Lung (tissue), 12 donors: ENCODE results near the gene GRK2. TPM values are rescaled to one million over a fixed set of nuclear protein-coding genes. Genes with fewer than 3 reads are reported as not detected.

Source experiments
- ATAC-seq: fragments of 200-7000 bp; cut with Tn5 transposase; one replicate; pipeline ENCODE4 v1.9.1; 2020; ENCODE audit warnings: moderate number of reproducible peaks; ENCODE audit not compliant: insufficient read depth, low FRiP score
- DNase-seq, 3 donors: peaks; one replicate each; pipeline ENCODE4 v3.0.0-alpha.2; 2013 to 2017
- H3K27ac ChIP-seq, 2 donors: one replicate each; pipeline ENCODE4 v1.5.1; 2013; ENCODE audit warnings: mild to moderate bottlenecking in 2 of 2, moderate library complexity in 2 of 2, control low read depth in 1 of 2, inconsistent platforms in 1 of 2, low read depth in 1 of 2, low read length in 1 of 2
- H3K27me3 ChIP-seq, 3 donors: one replicate each; pipeline ENCODE4 v1.5.1; 2013; ENCODE audit warnings: low read length in 2 of 3; ENCODE audit not compliant: control insufficient read depth in 3 of 3, insufficient read depth in 3 of 3
- H3K36me3 ChIP-seq, 4 donors: one replicate each; pipeline ENCODE4 v1.5.1; 2013; ENCODE audit warnings: low read length in 4 of 4, mild to moderate bottlenecking in 1 of 4, moderate library complexity in 1 of 4; ENCODE audit not compliant: control insufficient read depth in 4 of 4, insufficient read depth in 4 of 4
- H3K4me1 ChIP-seq, 5 donors: one replicate each; pipeline ENCODE4 v1.5.1; 2013; ENCODE audit warnings: low read length in 5 of 5, mild to moderate bottlenecking in 2 of 5, moderate library complexity in 1 of 5; ENCODE audit not compliant: control insufficient read depth in 5 of 5, insufficient read depth in 5 of 5
- H3K4me3 ChIP-seq: one replicate; pipeline ENCODE4 v1.5.1; 2013; ENCODE audit warnings: mild to moderate bottlenecking, control low read depth, moderate library complexity
- H3K9ac ChIP-seq, 2 donors: one replicate each; pipeline ENCODE4 v1.5.1; 2013; ENCODE audit warnings: low read length in 2 of 2, control low read depth in 1 of 2; ENCODE audit not compliant: insufficient read depth in 1 of 2
- H3K9me3 ChIP-seq, 4 donors: one replicate each; pipeline ENCODE4 v1.5.1; 2013; ENCODE audit warnings: low read length in 3 of 4, mild to moderate bottlenecking in 1 of 4, moderate library complexity in 1 of 4; ENCODE audit not compliant: control insufficient read depth in 4 of 4, insufficient read depth in 3 of 4
- WGBS, 2 donors: extraction: QIAGEN DNeasy Blood & Tissue Kit; methylation state at CpG; one replicate each; pipeline ENCODE4 v1.1.7; 2013; 5-methylcytosine and 5-hydroxymethylcytosine counted together
- polyA plus RNA-seq, 2 donors: library from polyadenylated mRNA; stranded (reverse); fragments of 200-250 nt; gene quantifications; one replicate each; pipeline ENCODE4 v1.2.1, GENCODE V29; 2013
- total RNA-seq, 2 donors: library from RNA; depleted of rRNA in 1 of 2; stranded (reverse); fragments of >200 nt in 1 of 2; gene quantifications; one replicate each; pipeline ENCODE4 v1.2.1, GENCODE V29; 2014 to 2021
- TF ChIP-seq, protein P1 (sequence below): IDR thresholded peaks from 2 replicates; pipeline ENCODE4 v1.5.1; 2012; ENCODE audit warnings: mild to moderate bottlenecking; ENCODE audit errors: control extremely low read depth, extremely low read depth
- donor health status: control.
- donor health status: control.
- donor health status: Bipolar disorder and iron deficiency.
- donor health status: healthy.
- donor health status: DM: yes; HTN: yes; CAD: no.

Gene GRK2
- total and polyA plus RNA-seq, 4 donors = 37.1 to 130 (median 97.5) TPM

DNA sequence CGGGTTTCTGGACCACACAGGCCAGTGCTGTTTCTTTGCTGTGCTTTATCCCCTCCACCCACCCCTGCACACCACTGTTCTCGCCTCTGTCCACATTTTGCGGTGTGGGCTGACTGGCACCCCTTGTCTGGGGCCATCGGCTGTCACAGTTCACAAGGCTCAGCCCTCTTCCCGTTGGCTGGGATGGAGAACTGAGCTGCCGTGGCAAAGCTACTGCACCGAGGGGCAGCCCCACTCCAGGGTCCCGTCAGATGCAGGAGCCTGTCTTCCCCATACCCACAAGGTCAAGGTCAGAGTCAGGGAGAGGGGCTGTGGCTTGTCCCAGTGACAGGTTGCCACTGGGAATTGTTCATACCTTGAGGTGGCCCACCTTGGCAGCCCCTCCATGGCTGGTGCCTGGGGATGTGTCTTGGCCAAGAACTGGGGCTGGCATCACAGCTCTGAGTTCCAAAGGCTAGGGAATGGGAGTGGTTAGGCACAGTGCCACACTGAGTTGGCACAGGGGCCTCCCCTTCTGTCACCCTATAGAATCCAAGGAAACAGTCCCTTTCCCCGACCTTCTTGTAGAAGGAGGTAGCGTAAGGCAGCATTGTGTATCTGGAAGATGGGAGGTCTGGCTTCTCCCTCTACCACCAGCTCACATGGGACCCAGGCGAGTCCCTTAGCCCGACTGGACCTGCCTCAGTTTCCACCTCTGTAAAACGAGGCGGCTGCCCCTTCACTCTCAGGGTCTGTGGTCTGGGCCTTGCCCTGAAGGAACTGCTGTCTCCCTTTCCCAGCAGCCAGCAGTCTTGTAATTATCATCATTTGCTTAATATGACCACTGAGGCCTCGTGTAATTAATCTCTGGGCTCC lies 3.4 kb downstream of the GRK2 start:
- ATAC-seq (no peak), DNase-seq (no peak)
- WGBS, 2 donors = 13 to 27% methylated on average over 15 of the region's 15 CpGs
- H3K4me3 ChIP-seq = no peak overlapping the region
- TF ChIP-seq, protein P1, sequence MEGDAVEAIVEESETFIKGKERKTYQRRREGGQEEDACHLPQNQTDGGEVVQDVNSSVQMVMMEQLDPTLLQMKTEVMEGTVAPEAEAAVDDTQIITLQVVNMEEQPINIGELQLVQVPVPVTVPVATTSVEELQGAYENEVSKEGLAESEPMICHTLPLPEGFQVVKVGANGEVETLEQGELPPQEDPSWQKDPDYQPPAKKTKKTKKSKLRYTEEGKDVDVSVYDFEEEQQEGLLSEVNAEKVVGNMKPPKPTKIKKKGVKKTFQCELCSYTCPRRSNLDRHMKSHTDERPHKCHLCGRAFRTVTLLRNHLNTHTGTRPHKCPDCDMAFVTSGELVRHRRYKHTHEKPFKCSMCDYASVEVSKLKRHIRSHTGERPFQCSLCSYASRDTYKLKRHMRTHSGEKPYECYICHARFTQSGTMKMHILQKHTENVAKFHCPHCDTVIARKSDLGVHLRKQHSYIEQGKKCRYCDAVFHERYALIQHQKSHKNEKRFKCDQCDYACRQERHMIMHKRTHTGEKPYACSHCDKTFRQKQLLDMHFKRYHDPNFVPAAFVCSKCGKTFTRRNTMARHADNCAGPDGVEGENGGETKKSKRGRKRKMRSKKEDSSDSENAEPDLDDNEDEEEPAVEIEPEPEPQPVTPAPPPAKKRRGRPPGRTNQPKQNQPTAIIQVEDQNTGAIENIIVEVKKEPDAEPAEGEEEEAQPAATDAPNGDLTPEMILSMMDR = no peak
- H3K9ac ChIP-seq = peak overlapping the region in 1 of 2 donors; percentile 34
- H3K27ac ChIP-seq = peak overlapping the region; percentile 43 to 73
- no peaks in the 10 kb centered on the region for H3K27me3 ChIP-seq
- peaks cover 20 to 74% (median 41%) of the 10 kb centered on the region in 5 donors for H3K4me1 ChIP-seq
- no peaks in the 10 kb centered on the region for H3K9me3 ChIP-seq
- peaks cover 0 to 12% (median 4%) of the 10 kb centered on the region in 4 donors for H3K36me3 ChIP-seq

- 12 to 21% methylated on average over 28 of the region's 28 CpGs for WGBS, 2 donors
- ATAC-seq (no peak), DNase-seq (peak; percentile 69 to 86 (median 71))
- Histone ChIP-seq H3K9ac (no peak overlapping the region), H3K4me3 (no peak overlapping the region), H3K27me3 (no peaks in the 10 kb centered on the region), H3K27ac (peak overlapping the region; percentile 43 to 73), H3K36me3 (peaks cover 0 to 12% (median 5%) of the 10 kb centered on the region in 4 donors), H3K4me1 (peaks cover 20 to 80% (median 41%) of the 10 kb centered on the region in 5 donors), H3K9me3 (no peaks in the 10 kb centered on the region)
- TF ChIP-seq, protein P1 = no peak
Measured at GRCh38 chr11:67270256-67271204, 4.3 kb downstream of the GRK2 start.

DNA sequence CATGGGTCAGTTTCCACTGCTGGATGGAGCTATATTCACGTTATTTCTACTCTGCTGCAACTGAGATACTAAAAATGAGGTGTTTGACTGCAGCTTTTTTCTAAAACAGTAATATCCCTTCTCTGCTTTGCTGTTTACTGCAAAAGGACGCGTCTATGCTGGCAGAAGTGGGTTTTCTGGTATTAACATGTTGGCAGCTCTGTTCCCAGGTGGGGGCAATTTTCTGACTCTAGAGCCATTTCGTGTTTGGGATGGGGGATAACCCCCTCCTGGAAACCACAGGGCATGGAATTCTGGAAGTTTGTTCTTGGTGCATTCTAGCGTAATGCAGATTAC lies 4.9 kb downstream of the GRK2 start:
- WGBS, 2 donors = 24 to 48% methylated on average over 5 of the region's 5 CpGs
- Histone ChIP-seq H3K27ac (peak overlapping the region in 1 of 2 donors; percentile 78), H3K9ac (no peak overlapping the region), H3K27me3 (no peaks in the 10 kb centered on the region), H3K36me3 (peaks cover 0 to 12% (median 5%) of the 10 kb centered on the region in 4 donors), H3K9me3 (no peaks in the 10 kb centered on the region), H3K4me3 (no peak overlapping the region), H3K4me1 (peaks cover 16 to 80% (median 41%) of the 10 kb centered on the region in 5 donors)
- TF ChIP-seq, protein P1 = no peak
- ATAC-seq = no peak
- DNase-seq = no peak
